Left ventricle myocardium inferior (tissue), 1 donor: Measurements from ENCODE around the gene UBL3. TPM values are rescaled to one million over a fixed set of nuclear protein-coding genes. Genes with fewer than 3 reads are reported as not detected.

Experiments
- DNase-seq: peaks from one replicate; pipeline ENCODE4 v3.0.0-alpha.2; 2020
- H3K27ac ChIP-seq: fragments of 200-600 bp; replicated peaks from 2 replicates; pipeline ENCODE4 v1.8.0; 2021
- H3K27me3 ChIP-seq: fragments of 200-600 bp; 2 replicates; pipeline ENCODE4 v1.8.0; 2021; ENCODE audit warnings: low read depth
- H3K36me3 ChIP-seq: fragments of 200-600 bp; 2 replicates; pipeline ENCODE4 v1.8.0; 2021
- H3K4me1 ChIP-seq: fragments of 200-600 bp; 2 replicates; pipeline ENCODE4 v1.8.0; 2021
- H3K4me3 ChIP-seq: fragments of 200-600 bp; 2 replicates; pipeline ENCODE4 v1.8.0; 2021; ENCODE audit warnings: mild to moderate bottlenecking, moderate library complexity
- H3K9me3 ChIP-seq: fragments of 200-600 bp; replicated peaks from 2 replicates; pipeline ENCODE4 v1.8.0; 2021
- intact Hi-C: fragments of 100-400 bp; cut with micrococcal nuclease; formaldehyde crosslinking; loops from one replicate; pipeline ENCODE4 v1.11.0; 2022
- total RNA-seq: library from RNA; stranded (reverse); fragmentation: NEBNext Ultra II Directional; extraction: Animal tissue kit (Norgen Biotek cat#: 25700); gene quantifications from one replicate; pipeline ENCODE4 v1.2.1, GENCODE V29; 2021
- TF ChIP-seq, protein P1 (sequence below): fragments of 200-600 bp; IDR thresholded peaks from 2 replicates; pipeline ENCODE4 v1.8.0; 2021; ENCODE audit warnings: antibody characterized with exemption, mild to moderate bottlenecking, borderline replicate concordance
- donor health status: DM: no; HTN: yes; CAD: no; lungs with severe emphysema.

UBL3 gene
- total RNA-seq, 1 donor from 2014 or later: 25.2 TPM

DNA sequence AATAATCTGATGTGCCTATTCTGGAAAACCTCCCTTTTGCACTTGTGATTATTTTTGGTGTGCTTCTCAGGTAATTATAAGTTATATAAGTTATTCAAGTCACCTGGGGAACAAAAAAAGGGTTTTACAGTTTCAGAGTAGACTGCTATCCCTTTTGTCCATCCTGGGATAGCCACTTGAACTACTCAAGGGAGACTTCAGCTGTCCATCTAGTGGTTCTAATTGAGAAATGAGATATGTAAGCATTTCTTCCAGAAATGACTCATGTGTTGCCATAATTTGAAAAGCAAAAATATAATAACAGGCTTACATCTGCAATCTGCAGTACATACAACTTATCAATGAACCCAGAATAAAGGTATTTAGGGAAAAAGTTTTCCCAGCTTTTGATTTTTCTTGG is 20.4 kb downstream of the UBL3 start:
- H3K27ac ChIP-seq: no peak overlapping the region
- TF ChIP-seq, protein P1, sequence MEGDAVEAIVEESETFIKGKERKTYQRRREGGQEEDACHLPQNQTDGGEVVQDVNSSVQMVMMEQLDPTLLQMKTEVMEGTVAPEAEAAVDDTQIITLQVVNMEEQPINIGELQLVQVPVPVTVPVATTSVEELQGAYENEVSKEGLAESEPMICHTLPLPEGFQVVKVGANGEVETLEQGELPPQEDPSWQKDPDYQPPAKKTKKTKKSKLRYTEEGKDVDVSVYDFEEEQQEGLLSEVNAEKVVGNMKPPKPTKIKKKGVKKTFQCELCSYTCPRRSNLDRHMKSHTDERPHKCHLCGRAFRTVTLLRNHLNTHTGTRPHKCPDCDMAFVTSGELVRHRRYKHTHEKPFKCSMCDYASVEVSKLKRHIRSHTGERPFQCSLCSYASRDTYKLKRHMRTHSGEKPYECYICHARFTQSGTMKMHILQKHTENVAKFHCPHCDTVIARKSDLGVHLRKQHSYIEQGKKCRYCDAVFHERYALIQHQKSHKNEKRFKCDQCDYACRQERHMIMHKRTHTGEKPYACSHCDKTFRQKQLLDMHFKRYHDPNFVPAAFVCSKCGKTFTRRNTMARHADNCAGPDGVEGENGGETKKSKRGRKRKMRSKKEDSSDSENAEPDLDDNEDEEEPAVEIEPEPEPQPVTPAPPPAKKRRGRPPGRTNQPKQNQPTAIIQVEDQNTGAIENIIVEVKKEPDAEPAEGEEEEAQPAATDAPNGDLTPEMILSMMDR: no peak
- H3K4me1 ChIP-seq: peaks cover 21% of the 10 kb centered on the region
- H3K27me3 ChIP-seq: no peaks in the 10 kb centered on the region
- intact Hi-C loops: no loop called here
- H3K9me3 ChIP-seq: no peaks in the 10 kb centered on the region
- H3K4me3 ChIP-seq: no peak overlapping the region
- DNase-seq: no peak
- no peaks in the 10 kb centered on the region for H3K36me3 ChIP-seq

DNA sequence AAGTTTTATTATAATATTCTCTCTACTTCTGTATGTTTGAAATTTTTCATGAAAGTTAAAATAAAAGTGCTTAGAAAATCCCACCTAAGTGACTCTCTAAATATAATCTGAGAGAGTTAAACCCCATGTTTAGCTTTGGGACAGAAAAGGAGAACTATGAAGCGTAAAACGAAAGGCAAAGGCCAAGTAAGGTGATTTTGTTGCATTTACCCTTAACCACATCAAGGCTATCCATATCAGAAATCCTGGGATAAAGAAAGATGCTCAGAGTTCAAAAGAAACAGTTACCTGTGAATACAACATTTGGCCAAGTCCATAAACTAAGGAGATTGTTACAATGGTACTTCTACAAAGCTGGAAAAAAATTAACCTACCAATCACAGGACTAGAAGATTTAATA is 31.3 kb downstream of the UBL3 start:
- Histone ChIP-seq H3K9me3 (peaks cover 15% of the 10 kb centered on the region), H3K36me3 (no peaks in the 10 kb centered on the region), H3K4me3 (no peak overlapping the region), H3K4me1 (peaks cover 51% of the 10 kb centered on the region), H3K27me3 (no peaks in the 10 kb centered on the region), H3K27ac (no peak overlapping the region)
- TF ChIP-seq, protein P1: no peak
- no peak for DNase-seq
- intact Hi-C loops: no loop called here

DNA sequence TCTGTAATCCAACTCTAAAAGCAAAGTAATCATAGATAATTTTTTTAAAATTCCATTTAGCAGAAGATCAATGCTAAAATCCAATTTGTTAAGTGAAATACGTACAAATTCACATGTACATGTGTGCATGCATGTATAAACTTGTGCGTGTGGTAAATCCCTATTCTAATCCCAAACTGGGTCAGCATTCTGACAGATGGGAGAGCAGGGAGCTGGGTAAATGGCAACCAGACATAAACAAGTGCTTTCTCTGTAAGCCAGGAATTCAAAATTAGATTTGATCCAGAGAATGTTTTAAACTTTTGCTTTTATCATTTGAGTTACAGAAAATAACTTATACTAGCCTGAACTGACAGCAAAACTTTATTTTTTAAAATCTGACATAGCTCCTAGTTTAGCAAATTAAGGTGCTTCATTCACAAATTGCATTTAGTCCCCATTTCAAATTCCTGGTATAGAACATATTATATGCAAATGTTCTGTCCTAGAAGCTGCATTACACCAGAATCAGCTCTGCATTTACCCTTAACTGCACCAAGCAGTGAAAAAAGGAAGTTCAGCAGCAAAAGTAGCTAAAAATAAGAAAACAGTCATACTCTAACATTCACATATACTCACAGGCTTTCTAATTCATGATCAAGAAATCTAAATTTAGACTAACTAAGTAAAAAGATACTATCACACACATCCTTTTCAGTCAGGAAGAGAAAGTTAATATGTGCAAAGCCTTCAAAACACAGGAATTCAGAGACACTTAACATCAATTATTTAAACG is 32.6 kb downstream of the UBL3 start:
- H3K36me3 ChIP-seq: no peaks in the 10 kb centered on the region
- H3K4me1 ChIP-seq: peaks cover 51% of the 10 kb centered on the region
- no peak overlapping the region for H3K4me3 ChIP-seq
- intact Hi-C loops: no loop called here
- no peaks in the 10 kb centered on the region for H3K27me3 ChIP-seq
- TF ChIP-seq, protein P1: no peak
- no peak for DNase-seq
- no peak overlapping the region for H3K27ac ChIP-seq
- H3K9me3 ChIP-seq: peaks cover 15% of the 10 kb centered on the region

DNA sequence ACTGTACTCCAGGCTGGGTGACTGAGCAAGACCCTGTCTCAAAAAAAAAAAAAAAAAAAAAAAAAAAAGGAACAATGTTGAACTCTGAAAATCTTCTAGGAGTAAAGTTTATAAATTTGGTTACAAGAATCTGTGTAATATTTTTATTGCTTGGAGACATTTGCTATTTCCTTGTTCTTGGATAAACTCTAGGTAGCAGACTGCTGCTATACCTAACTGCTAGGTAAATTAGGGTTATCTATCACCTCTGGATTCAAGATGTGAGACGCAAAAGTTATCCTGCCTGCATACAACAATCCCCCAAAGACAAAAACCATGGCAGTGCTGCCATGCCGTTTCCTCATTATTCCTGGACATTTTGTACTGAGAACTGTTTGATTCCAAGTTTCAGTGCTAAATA is 33.7 kb downstream of the UBL3 start:
- peaks cover 54% of the 10 kb centered on the region for H3K4me1 ChIP-seq

DNA sequence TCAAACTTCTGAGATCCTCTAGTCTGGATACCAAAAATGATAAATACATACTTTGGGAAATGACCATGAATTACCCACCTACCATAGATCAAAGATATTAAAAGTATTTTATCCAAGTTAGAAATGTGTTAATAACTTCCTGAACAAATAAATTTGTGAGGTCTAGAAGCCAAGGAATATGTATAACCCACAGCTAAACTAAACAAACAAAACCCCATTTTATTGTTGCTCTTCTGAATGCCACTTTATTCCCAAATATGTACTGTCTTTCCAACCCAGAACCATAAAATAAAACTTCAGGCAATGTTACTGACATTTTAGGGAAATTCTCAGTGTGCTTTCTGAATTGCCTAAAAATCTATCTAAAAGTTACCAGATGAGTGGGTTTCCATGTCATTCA is 35.1 kb downstream of the UBL3 start:
- DNase-seq: no peak
- TF ChIP-seq, protein P1: no peak
- Histone ChIP-seq H3K9me3 (peaks cover 2% of the 10 kb centered on the region), H3K4me1 (peaks cover 66% of the 10 kb centered on the region), H3K27ac (no peak overlapping the region), H3K4me3 (no peak overlapping the region), H3K27me3 (no peaks in the 10 kb centered on the region), H3K36me3 (no peaks in the 10 kb centered on the region)
- intact Hi-C loops: no loop called here

More for the DNA sequence above, 33.7 kb downstream of the UBL3 start:
- TF ChIP-seq, protein P1: no peak
- intact Hi-C loops: no loop called here
- DNase-seq: no peak
- no peak overlapping the region for H3K4me3 ChIP-seq
- peaks cover 15% of the 10 kb centered on the region for H3K9me3 ChIP-seq
- H3K27me3 ChIP-seq: no peaks in the 10 kb centered on the region
- no peak overlapping the region for H3K27ac ChIP-seq
- no peaks in the 10 kb centered on the region for H3K36me3 ChIP-seq
